Testis (tissue), 3 donors: ENCODE results near the gene SSX2IP. TPM values are rescaled to one million over a fixed set of nuclear protein-coding genes. Genes with fewer than 3 reads are reported as not detected.
"Not testable (repeated sequence)": the region's sequence is repeated elsewhere in the genome, so short reads cannot be mapped to it uniquely, and the experiment has no call there.

ENCODE experiments used
- DNase-seq: peaks from one replicate; pipeline ENCODE4 v3.0.0-alpha.2; 2019
- H3K27ac ChIP-seq, 2 donors: fragments of 200-600 bp; sonication (generic); one replicate each; pipeline ENCODE4 v1.5.1; 2019
- H3K27me3 ChIP-seq: fragments of 200-600 bp; sonication (generic); one replicate; pipeline ENCODE4 v1.5.1; 2019
- H3K36me3 ChIP-seq: fragments of 200-600 bp; sonication (generic); one replicate; pipeline ENCODE4 v1.5.1; 2017; ENCODE audit warnings: low read depth; ENCODE audit errors: missing control alignments
- H3K4me1 ChIP-seq: fragments of 200-600 bp; sonication (generic); one replicate; pipeline ENCODE4 v1.5.1; 2019
- H3K4me3 ChIP-seq, 2 donors: fragments of 200-600 bp; sonication (generic); one replicate each; pipeline ENCODE4 v1.5.1; 2017 to 2019
- H3K9me3 ChIP-seq: fragments of 200-600 bp; sonication (generic); one replicate; pipeline ENCODE4 v1.5.1; 2017
- POLR2A ChIP-seq: fragments of 450-650 bp; IDR thresholded peaks from one replicate; pipeline ENCODE4 v1.6.1; 2017; ENCODE audit warnings: antibody characterized with exemption, mild to moderate bottlenecking, moderate library complexity
- WGBS, 2 donors: methylation state at CpG; one replicate each; pipeline ENCODE4 v1.1.5; 2018; 5-methylcytosine and 5-hydroxymethylcytosine counted together
- intact Hi-C: fragments of 100-400 bp; cut with DNase I; formaldehyde crosslinking; loops from one replicate; pipeline ENCODE4 v1.15.1; 2023; ENCODE audit warnings: low total_unique reads
- polyA plus RNA-seq: library from polyadenylated mRNA; stranded (reverse); fragments of 350-450 nt; fragmentation: Illumina TruSeq; extraction: RNeasy Lipid Tissue Mini Kit (QIAGEN cat#74804); gene quantifications from one replicate; pipeline ENCODE4 v1.2.3, GENCODE V29; 2014; ENCODE audit warnings: low read depth, low replicate concordance; ENCODE audit not compliant: insufficient read depth
- total RNA-seq, 2 donors: library from RNA; depleted of rRNA; stranded (reverse); fragments of >200 nt; gene quantifications; one replicate each; pipeline ENCODE4 v1.2.3, GENCODE V29; 2016
- TF ChIP-seq, protein P1 (sequence below), 3 experiments: fragments of 450-650 bp in 2 of 3; fragments of 200-600 bp in 1 of 3; sonication (generic) in 1 of 3; IDR thresholded peaks; one replicate each; pipeline ENCODE4 v1.5.1; 2016 to 2019; ENCODE audit warnings: antibody characterized with exemption in 3 of 3, mild to moderate bottlenecking in 2 of 3, moderate library complexity in 1 of 3

SSX2IP gene
- total and polyA plus RNA-seq, 3 donors from 2014 or later: 64.6 to 158 (median 128) TPM

DNA sequence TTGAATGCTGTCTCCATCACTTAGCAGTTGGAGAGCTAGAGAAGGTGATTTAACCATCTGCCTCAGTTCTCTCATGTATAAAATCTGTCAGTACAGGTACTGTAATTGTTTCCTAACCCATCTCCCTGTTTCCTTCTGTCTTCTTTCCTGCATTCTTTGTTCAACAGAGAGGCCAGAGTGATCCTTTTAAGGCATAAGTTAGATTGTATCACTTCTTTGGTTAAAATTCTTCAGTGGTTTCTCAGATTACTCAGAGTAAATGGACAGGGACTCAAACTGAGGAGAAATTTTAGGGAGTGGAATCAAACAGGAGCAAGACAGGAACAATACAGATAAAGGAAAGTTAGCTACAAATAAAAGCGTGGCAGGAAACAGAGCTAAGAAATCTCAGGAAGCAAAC, 45.2 kb upstream of the SSX2IP start:
- WGBS, 2 donors: 59 to 65% methylated on average over 1 of the region's 1 CpG
- no peaks in the 10 kb centered on the region for H3K4me1 ChIP-seq
- no peaks in the 10 kb centered on the region for H3K36me3 ChIP-seq
- H3K4me3 ChIP-seq: no peak overlapping the region
- H3K27me3 ChIP-seq: no peaks in the 10 kb centered on the region
- intact Hi-C loops: no loop called here
- no peak overlapping the region for H3K27ac ChIP-seq
- H3K9me3 ChIP-seq: no peaks in the 10 kb centered on the region
- TF ChIP-seq POLR2A: no peak
- TF ChIP-seq, protein P1, sequence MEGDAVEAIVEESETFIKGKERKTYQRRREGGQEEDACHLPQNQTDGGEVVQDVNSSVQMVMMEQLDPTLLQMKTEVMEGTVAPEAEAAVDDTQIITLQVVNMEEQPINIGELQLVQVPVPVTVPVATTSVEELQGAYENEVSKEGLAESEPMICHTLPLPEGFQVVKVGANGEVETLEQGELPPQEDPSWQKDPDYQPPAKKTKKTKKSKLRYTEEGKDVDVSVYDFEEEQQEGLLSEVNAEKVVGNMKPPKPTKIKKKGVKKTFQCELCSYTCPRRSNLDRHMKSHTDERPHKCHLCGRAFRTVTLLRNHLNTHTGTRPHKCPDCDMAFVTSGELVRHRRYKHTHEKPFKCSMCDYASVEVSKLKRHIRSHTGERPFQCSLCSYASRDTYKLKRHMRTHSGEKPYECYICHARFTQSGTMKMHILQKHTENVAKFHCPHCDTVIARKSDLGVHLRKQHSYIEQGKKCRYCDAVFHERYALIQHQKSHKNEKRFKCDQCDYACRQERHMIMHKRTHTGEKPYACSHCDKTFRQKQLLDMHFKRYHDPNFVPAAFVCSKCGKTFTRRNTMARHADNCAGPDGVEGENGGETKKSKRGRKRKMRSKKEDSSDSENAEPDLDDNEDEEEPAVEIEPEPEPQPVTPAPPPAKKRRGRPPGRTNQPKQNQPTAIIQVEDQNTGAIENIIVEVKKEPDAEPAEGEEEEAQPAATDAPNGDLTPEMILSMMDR (IDR thresholded peaks at IDR 0.05): no peak
- DNase-seq: no peak

DNA sequence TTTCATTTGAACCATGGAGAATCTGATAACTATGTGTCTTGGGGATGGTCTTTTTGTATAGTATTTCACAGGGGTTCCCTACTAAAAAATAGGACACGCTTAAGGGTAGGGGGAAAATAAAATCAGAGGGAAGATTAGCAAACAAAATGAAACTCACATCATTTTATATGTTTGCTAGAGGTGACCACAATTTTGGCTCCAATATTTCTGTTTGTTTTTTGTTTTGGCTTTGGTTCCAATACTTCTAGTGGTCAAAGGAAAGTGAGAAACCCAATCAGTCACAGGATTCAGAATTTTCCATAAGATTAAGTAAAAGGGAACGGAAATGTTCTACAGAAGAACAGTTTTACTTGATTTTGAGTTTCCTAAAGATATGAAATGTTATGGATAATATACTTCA, 42.3 kb upstream of the SSX2IP start:
- H3K9me3 ChIP-seq: no peaks in the 10 kb centered on the region
- intact Hi-C loops: no loop called here
- H3K27ac ChIP-seq: no peak overlapping the region
- TF ChIP-seq, protein P1 (IDR thresholded peaks at IDR 0.05): no peak
- no peak for TF ChIP-seq POLR2A
- no peak overlapping the region for H3K4me3 ChIP-seq
- WGBS, 2 donors: 94 to 95% methylated on average over 2 of the region's 2 CpGs
- H3K4me1 ChIP-seq: no peaks in the 10 kb centered on the region
- H3K36me3 ChIP-seq: no peaks in the 10 kb centered on the region
- H3K27me3 ChIP-seq: no peaks in the 10 kb centered on the region
- no peak for DNase-seq

DNA sequence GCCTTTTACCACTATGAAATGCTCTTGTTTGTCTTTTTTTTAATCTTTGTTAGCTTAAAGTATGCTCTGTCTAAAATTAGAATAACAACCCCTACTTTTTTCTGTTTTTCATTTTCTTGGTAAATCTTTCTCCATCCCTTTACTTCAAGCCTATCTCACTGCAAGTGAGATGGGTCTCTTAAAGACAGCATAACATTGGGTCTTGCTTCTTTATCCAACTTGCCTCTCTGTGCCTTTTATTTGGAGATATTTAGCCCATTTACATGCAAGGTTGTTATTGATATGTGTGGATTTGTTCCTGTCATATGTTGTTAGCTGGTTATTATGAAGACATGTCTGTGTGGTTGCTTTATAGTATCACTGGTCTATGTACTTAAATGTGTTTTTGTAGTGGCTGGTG, 41.3 kb upstream of the SSX2IP start:
- Histone ChIP-seq H3K4me3 (no peak overlapping the region), H3K9me3 (no peaks in the 10 kb centered on the region), H3K36me3 (no peaks in the 10 kb centered on the region), H3K27me3 (no peaks in the 10 kb centered on the region), H3K4me1 (peaks cover 8% of the 10 kb centered on the region), H3K27ac (no peak overlapping the region)
- intact Hi-C loops: no loop called here
- TF ChIP-seq, protein P1 (IDR thresholded peaks at IDR 0.05): no peak
- TF ChIP-seq POLR2A: no peak
- DNase-seq: no peak

DNA sequence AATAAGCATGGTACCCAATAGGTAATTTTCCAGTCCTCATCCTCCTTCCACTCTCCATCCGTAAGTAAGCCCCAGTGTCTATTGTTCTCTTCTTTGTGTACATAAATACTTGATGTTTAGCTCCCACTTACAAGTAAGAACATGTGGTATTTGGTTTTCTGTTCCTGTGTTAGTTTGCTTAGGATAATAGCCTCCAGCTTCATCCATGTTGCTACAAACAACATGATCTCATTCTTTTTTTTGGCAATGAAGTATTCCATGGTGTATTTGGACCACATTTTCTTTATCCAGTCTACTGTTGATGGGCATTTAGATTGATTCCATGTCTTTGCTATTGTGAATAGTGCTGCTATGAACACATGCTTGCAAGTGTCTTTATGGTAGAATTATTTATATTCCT, 37.5 kb upstream of the SSX2IP start:
- H3K27me3 ChIP-seq, intact Hi-C loops, H3K4me3 ChIP-seq, DNase-seq, H3K36me3 ChIP-seq, H3K9me3 ChIP-seq, H3K27ac ChIP-seq: not testable (repeated sequence)
- 67 to 87% methylated on average over 1 of the region's 1 CpG for WGBS, 2 donors
- H3K4me1 ChIP-seq: peaks cover 12% of the 10 kb centered on the region

DNA sequence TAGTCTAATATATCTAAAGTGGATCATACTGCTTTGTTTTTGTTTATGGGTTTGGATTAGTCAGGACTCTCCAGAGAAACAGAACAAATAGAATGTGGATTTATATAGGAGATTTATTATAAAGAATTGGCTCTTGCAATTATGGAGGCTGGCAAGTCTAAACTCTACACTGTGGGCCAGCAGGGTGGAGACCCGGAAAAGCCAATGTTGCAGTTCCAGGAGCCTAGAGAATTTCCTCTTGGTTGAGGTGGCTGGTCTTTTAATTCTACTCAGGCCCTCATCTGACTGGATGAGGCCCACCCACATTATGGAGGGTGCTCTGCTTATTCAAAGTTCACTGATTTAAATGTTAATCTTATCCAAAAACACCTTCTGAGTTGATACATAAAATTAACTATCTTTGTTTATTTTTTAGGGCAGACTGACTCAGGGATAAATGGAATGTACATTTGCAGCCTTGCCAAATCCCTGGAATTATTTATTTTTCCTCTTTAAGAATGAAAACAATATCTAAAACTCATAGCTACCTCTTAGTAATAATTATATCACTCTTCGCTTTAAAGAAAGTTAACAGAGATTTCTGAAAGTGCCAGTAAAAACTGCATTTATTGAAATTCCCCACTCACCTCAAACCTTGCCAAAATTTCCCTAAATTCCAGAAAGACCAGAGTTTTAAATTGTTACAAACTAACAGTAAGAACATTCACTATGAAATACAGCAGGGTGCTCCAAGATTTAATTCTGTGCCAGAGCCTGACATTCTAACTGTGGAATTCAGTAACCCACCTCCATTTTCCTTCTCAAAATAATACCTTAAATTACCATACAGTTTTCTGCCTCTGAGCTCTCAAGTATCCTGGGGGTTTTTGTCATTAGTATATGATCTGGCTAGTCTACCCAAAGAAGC, 36.6 kb upstream of the SSX2IP start:
- WGBS, 2 donors: 49 to 57% methylated on average over 2 of the region's 2 CpGs

More for the DNA sequence above, 36.6 kb upstream of the SSX2IP start:
- Histone ChIP-seq H3K4me3 (no peak overlapping the region), H3K36me3 (no peaks in the 10 kb centered on the region), H3K27me3 (no peaks in the 10 kb centered on the region), H3K9me3 (no peaks in the 10 kb centered on the region), H3K27ac (peak overlapping the region in 1 of 2 donors; percentile 11), H3K4me1 (peaks cover 12% of the 10 kb centered on the region)
- no peak for DNase-seq
- no peak for TF ChIP-seq POLR2A
- TF ChIP-seq, protein P1 (IDR thresholded peaks at IDR 0.05): no peak
- intact Hi-C loops: no loop called here
